Left hindlimb (tissue), 1 donor: Measurements from ENCODE around the gene CEP135.
A peak's percentile ranks its signal among the peaks of the same experiment; 100 is the strongest.
"Not testable (repeated sequence)": the region's sequence is repeated elsewhere in the genome, so short reads cannot be mapped to it uniquely, and the experiment has no call there.

ENCODE experiments used
- DNase-seq: peaks from one replicate; pipeline ENCODE4 v3.0.0-alpha.2; 2018

CEP135 gene, protein sequence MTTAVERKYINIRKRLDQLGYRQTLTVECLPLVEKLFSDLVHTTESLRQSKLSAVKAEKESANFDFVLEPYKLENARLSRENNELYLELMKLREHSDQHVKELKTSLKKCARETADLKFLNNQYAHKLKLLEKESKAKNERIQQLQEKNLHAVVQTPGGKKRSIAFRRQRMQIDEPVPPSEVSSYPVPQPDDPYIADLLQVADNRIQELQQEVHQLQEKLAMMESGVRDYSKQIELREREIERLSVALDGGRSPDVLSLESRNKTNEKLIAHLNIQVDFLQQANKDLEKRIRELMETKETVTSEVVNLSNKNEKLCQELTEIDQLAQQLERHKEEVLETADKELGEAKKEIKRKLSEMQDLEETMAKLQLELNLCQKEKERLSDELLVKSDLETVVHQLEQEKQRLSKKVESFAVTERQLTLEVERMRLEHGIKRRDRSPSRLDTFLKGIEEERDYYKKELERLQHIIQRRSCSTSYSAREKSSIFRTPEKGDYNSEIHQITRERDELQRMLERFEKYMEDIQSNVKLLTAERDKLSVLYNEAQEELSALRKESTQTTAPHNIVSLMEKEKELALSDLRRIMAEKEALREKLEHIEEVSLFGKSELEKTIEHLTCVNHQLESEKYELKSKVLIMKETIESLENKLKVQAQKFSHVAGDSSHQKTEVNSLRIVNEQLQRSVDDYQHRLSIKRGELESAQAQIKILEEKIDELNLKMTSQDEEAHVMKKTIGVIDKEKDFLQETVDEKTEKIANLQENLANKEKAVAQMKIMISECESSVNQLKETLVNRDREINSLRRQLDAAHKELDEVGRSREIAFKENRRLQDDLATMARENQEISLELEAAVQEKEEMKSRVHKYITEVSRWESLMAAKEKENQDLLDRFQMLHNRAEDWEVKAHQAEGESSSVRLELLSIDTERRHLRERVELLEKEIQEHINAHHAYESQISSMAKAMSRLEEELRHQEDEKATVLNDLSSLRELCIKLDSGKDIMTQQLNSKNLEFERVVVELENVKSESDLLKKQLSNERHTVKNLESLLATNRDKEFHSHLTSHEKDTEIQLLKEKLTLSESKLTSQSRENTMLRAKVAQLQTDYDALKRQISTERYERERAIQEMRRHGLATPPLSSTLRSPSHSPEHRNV

GRCh38 chr4:55948726-55949481 lies at the start of gene CEP135:
TSS of gene CEP135 (plus strand) at chr4:55948945. CDS start at chr4:55952131, 3,186 bp downstream.
- peak; percentile 97 for DNase-seq

DNA sequence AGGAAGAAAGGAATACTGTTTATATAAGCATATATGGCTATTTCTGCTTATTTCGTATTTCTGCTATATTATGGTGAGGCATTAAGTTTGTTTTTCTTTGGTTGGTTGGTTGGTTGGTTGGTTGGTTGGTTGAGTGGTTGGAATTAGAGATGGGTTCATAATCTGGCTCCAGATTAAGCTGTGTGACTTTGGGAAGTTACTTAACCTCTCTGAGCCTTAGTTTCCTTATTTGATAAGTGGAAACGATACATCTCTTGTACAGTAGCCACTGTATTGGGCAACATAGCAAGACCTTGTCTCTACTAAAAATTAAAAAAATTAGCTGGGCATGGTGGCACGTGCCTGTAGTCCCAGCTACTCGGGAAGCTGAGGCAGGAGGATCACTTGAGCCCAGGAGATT lies 46.1 kb upstream of the CEP135 start:
- DNase-seq, result no peak

- no peak for DNase-seq
Observed at GRCh38 chr4:55903577-55903976, 45.2 kb upstream of the CEP135 start.

DNA sequence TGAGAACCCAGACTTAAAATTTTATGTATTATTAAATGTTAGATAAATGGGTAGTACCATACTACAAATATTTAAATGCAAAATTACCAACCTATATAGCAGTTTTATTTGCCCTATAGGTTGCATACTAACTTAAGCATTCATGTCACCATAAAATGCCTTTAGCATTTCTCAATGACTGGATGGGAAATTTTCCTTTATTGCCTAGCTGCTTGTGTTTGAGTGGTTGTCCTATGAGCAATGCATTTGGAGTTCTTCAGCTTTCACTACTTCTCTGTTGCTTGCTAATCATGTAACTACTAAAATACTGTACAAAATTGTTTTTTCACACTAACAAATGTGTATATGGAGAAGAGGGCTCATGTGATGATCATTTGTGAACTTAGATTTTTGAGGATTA lies 44.2 kb upstream of the CEP135 start:
- DNase-seq, result no peak

DNA sequence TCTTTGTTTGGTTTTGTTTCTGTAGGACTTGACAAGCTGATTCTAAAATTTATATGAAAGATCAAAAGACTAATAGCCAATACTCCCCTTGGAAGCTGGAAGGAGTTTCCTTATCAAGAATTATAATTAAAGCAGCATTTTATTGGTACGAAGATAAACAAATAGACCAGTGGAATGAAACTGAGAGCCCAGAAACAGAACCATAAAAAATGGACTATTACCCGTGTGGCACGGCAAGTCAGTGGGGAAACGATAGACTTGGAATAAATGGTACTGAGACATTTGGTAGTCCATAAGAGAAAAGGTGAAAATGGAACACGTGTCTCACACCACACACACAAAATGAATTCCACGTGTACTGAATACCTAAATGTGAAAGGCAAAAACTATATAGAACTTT lies 42.4 kb upstream of the CEP135 start:
- DNase-seq, result no peak

DNA sequence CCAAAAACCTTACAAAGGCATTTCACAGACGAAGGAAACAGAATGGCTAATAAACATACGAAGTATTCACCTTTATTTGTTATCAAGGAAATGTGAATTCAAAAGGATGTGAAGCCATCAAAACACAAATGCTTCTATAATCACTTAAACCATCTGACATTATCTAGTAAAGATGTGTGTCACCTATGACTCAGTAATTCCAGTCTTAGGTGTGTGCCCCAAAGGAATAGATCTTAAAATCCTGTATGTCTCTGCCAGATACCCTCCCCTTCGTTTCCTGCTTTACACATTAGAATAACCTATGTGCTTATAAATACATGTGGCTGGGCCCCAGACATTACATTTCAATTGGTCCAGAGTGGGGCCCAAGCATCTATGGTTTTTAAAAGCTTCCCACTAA lies 41.8 kb upstream of the CEP135 start:
- DNase-seq, result no peak

DNA sequence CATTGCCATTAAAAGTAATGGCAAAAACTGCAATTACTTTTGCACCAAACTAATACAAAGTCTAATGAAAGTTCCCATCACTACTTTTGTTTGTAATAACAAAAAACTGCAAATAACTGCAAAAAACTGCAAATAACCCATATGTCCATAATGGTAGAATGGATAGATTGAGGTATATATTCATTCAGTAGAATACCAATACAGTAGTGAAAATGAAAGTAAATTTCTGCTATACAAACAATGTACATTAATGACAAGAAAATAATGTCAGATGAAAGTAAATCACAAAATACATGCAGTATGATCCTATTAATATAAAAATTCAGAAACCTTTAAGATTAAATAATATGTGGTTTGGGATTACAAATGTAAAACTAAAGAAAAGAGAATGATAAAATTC lies 41.3 kb upstream of the CEP135 start:
- no peak for DNase-seq

DNA sequence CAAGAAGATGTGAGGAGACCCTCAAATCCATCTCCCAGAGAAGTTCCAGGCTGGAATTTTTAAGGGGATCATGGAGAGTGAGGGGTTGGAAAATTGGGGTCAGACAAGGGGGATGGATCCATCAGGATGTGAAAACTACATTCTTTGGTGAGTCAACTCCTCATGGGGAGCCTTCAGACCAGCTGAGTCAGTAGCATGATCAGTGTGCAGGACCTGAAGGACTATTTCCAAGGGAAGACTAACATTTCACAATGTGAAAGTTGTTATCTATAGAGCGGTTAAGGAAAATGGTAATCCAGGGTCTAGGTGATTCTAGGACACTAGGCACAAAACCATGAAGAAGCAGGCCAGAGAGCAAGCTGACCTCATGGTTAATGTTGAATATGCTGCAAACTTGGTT lies 38.6 kb upstream of the CEP135 start:
- no peak for DNase-seq

- DNase-seq, result no peak
Observed at GRCh38 chr4:55912249-55912648, 36.5 kb upstream of the CEP135 start.

DNA sequence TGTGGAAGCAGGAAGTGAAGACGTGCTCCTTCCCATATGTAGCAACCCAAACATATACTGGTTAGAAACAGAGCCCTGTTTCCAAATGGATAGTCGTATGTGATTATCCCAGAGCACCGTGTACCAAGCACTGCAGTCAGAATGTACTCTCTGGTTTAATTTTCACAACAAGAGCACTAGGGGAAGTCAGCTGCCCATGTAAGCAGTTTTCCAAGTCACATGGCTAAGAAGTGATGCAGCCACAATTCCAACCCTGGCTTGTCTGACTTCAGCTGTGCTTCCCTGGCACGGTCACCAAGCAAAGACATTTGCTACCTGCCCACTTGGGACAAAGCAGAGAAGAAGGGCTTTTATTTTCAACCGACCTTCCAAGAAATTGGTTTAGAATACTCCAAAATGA lies 28.2 kb upstream of the CEP135 start:
- no peak for DNase-seq

GRCh38 chr4:55921093-55921492 lies 27.7 kb upstream of the CEP135 start:
- no peak for DNase-seq

DNA sequence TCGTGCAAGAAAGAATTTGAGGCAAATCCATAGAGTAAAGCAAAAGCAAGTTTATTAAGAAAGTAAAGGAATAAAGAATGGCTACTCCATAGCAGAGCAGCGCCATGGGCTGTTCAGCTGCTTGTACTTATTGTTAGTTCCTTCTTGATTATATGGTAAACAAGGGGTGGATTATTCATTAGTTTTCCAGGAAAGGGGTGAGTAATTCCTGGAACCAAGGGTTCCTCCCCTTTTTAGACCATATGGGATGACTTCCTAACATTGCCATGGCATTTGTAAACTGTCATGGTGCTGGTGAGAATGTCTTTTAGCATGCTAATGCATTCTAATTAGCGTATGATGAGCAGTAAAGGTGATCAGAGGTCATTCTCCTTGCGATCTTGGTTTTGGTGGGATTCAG lies 23.5 kb upstream of the CEP135 start:
- no peak for DNase-seq

- DNase-seq, result no peak
Observed at GRCh38 chr4:55926610-55927009, 22.1 kb upstream of the CEP135 start.

GRCh38 chr4:55927803-55928437 lies 20.8 kb upstream of the CEP135 start:
- DNase-seq, result no peak

GRCh38 chr4:55928846-55929245 lies 19.9 kb upstream of the CEP135 start:
- DNase-seq, result no peak

- DNase-seq, result no peak
Observed at GRCh38 chr4:55931043-55931442, 17.7 kb upstream of the CEP135 start.

DNA sequence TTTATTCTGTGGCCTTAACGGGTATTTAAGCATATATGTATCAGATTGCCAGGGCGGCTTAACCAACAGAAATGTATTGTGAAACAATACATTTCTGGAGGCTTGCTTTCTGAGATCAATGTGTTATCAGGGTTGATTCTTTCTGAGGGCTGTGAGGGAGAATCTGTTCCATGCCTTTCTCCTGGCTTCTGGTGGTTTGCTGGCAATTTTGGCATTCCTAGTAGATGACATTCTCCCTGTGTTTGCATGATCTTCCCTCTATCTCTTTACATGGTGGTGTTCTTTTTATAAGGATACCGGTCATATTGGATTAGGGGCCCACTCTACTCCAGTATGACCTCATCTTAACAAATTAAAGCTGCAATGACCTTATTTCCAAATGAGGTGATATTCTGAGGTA lies 16.9 kb upstream of the CEP135 start:
- no peak for DNase-seq

- DNase-seq, result no peak
Observed at GRCh38 chr4:55932511-55932910, 16.2 kb upstream of the CEP135 start.

GRCh38 chr4:55933611-55934010 lies 15.1 kb upstream of the CEP135 start:
- no peak for DNase-seq

DNA sequence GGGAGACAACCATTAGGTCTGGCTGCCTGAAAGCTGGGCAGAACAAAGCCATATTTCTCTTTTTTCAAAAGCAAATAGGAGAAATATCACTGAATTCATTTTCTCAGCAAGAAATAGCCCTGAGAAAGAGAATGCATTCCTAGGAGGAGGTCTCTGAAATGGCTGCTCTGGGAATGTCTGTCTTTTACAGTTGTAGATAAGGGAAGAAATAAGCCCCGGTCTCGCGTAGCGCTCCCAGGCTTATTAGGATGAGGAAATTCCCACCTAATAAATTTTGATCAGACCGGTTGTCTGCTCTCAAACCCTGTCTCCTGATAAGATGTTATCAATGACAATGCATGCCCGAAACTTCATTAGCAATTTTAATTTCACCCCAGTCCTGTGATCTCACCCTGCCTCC lies 12.8 kb upstream of the CEP135 start:
- DNase-seq, result not testable (repeated sequence)

- no peak for DNase-seq
Observed at GRCh38 chr4:55938481-55938880, 10.3 kb upstream of the CEP135 start.

GRCh38 chr4:55939421-55939820 lies 9.3 kb upstream of the CEP135 start:
- DNase-seq, result no peak
